NOMO-1 treated with dmso at 0.1 percent for 144 hours (cell line): ENCODE data around the gene GAB4.
"Not testable (repeated sequence)": the region's sequence is repeated elsewhere in the genome, so short reads cannot be mapped to it uniquely, and the experiment has no call there.

ENCODE experiments used
- DNase-seq: peaks from one replicate; lab custom pipeline; 2025; ENCODE audit not compliant: unreplicated experiment; lab: John Stamatoyannopoulos, UW

GAB4 gene

DNA sequence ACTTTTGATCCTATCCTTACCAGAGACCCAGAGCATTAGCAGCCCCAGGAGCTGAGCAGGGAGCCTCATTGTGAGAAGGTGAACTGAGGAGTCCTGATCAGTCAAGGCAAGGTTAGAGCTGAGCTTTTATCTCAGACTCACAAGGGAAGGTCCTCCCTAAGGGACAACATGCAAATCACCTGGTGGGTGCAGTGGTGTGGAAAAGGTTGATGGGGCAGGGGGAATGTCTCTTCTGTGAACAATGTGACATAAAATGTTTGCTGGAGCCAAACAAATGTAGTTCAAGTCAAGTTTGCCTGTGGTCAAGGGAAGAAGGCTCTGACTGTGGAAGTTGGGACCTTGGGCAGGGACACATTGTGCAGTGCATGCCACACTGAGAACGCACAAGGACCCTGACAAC is 93.1 kb downstream of the GAB4 start:
- not testable (repeated sequence) for DNase-seq

DNA sequence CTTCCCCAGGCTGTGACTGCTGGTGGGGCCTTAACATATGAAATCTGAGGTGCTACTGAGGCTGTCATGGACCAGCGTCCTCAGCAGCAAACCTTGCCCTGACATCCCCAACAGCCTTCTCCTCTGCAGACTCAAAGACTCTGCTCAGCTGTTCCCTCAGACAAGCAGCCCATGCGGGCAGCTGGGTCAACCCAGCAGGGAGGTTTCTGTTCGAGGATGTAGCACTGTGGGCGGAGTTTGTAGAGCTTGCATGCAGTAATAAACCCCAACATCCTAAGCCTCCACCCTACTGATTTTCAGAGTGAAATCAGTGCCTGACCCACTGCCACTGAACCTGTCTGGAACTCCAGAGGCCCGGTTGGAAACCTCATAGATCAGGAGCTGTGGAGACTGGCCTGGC is 94.0 kb downstream of the GAB4 start:
- DNase-seq = no peak

DNA sequence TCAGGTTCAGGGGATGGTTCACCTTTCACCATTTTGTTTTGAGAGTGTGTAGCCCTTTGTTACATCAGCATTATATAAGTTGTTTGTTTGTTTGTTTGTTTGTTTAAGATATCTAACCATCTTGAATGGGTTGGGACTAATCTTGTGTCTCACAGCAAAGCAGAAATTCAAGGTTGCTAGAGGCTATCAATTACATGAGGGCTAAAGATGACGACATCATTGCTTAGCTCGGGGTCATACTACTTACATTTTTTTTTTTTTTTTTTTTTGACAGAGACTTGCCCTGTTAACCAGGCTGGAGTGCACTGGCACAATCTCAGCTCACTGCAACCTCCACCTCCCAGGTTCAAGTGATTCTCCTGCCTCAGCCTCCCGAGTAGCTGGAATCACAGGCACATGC is 95.7 kb downstream of the GAB4 start:
- no peak for DNase-seq
